ENCODE measurements around the gene ROR2.

Gene ROR2

GRCh38 chr9:91786132-91786896, 163.7 kb downstream of the ROR2 start:
- no peaks in the 10 kb centered on the region for H3K4me1 ChIP-seq (ENCODE audit: control insufficient read depth, insufficient read depth, low read length)
- H3K4me3 ChIP-seq (ENCODE audit: low read length), result no peak overlapping the region
- no peak overlapping the region for H3K9ac ChIP-seq (ENCODE audit: low read length)
- no peaks in the 10 kb centered on the region for H3K27me3 ChIP-seq (ENCODE audit: control insufficient read depth, insufficient read depth, low read length)
- no peaks in the 10 kb centered on the region for H3K9me3 ChIP-seq (ENCODE audit: control insufficient read depth, low read length)
- no peaks in the 10 kb centered on the region for H3K36me3 ChIP-seq (ENCODE audit: control insufficient read depth, insufficient read depth, low read length)

GRCh38 chr9:91785447-91785842, 164.6 kb downstream of the ROR2 start:
- H3K4me1 ChIP-seq (ENCODE audit: control insufficient read depth, insufficient read depth, low read length), result no peaks in the 10 kb centered on the region
- H3K9me3 ChIP-seq (ENCODE audit: control insufficient read depth, low read length), result no peaks in the 10 kb centered on the region
- no peaks in the 10 kb centered on the region for H3K36me3 ChIP-seq (ENCODE audit: control insufficient read depth, insufficient read depth, low read length)
- H3K9ac ChIP-seq (ENCODE audit: low read length), result no peak overlapping the region
- no peaks in the 10 kb centered on the region for H3K27me3 ChIP-seq (ENCODE audit: control insufficient read depth, insufficient read depth, low read length)
- no peak overlapping the region for H3K4me3 ChIP-seq (ENCODE audit: low read length)

- Histone ChIP-seq H3K4me1 (ENCODE audit: control insufficient read depth, insufficient read depth, low read length) (no peaks in the 10 kb centered on the region), H3K36me3 (ENCODE audit: control insufficient read depth, insufficient read depth, low read length) (no peaks in the 10 kb centered on the region), H3K9ac (ENCODE audit: low read length) (no peak overlapping the region), H3K27me3 (ENCODE audit: control insufficient read depth, insufficient read depth, low read length) (no peaks in the 10 kb centered on the region), H3K4me3 (ENCODE audit: low read length) (no peak overlapping the region), H3K9me3 (ENCODE audit: control insufficient read depth, low read length) (no peaks in the 10 kb centered on the region)
Measured at GRCh38 chr9:91784673-91785446, 165.2 kb downstream of the ROR2 start.

GRCh38 chr9:91783876-91784672, 166.0 kb downstream of the ROR2 start:
- H3K27me3 ChIP-seq (ENCODE audit: control insufficient read depth, insufficient read depth, low read length), result no peaks in the 10 kb centered on the region
- H3K9me3 ChIP-seq (ENCODE audit: control insufficient read depth, low read length), result no peaks in the 10 kb centered on the region
- H3K9ac ChIP-seq (ENCODE audit: low read length), result no peak overlapping the region
- H3K36me3 ChIP-seq (ENCODE audit: control insufficient read depth, insufficient read depth, low read length), result no peaks in the 10 kb centered on the region
- H3K4me1 ChIP-seq (ENCODE audit: control insufficient read depth, insufficient read depth, low read length), result no peaks in the 10 kb centered on the region
- H3K4me3 ChIP-seq (ENCODE audit: low read length), result no peak overlapping the region

- H3K9ac ChIP-seq (ENCODE audit: low read length), result no peak overlapping the region
- H3K4me1 ChIP-seq (ENCODE audit: control insufficient read depth, insufficient read depth, low read length), result no peaks in the 10 kb centered on the region
- H3K27me3 ChIP-seq (ENCODE audit: control insufficient read depth, insufficient read depth, low read length), result no peaks in the 10 kb centered on the region
- no peaks in the 10 kb centered on the region for H3K36me3 ChIP-seq (ENCODE audit: control insufficient read depth, insufficient read depth, low read length)
- H3K9me3 ChIP-seq (ENCODE audit: control insufficient read depth, low read length), result no peaks in the 10 kb centered on the region
- H3K4me3 ChIP-seq (ENCODE audit: low read length), result no peak overlapping the region
Measured at GRCh38 chr9:91783411-91783810, 166.6 kb downstream of the ROR2 start.

GRCh38 chr9:91782708-91783214, 167.3 kb downstream of the ROR2 start:
- Histone ChIP-seq H3K36me3 (ENCODE audit: control insufficient read depth, insufficient read depth, low read length) (no peaks in the 10 kb centered on the region), H3K4me3 (ENCODE audit: low read length) (no peak overlapping the region), H3K9ac (ENCODE audit: low read length) (no peak overlapping the region), H3K9me3 (ENCODE audit: control insufficient read depth, low read length) (no peaks in the 10 kb centered on the region), H3K4me1 (ENCODE audit: control insufficient read depth, insufficient read depth, low read length) (no peaks in the 10 kb centered on the region), H3K27me3 (ENCODE audit: control insufficient read depth, insufficient read depth, low read length) (no peaks in the 10 kb centered on the region)

- Histone ChIP-seq H3K36me3 (ENCODE audit: control insufficient read depth, insufficient read depth, low read length) (no peaks in the 10 kb centered on the region), H3K9me3 (ENCODE audit: control insufficient read depth, low read length) (no peaks in the 10 kb centered on the region), H3K9ac (ENCODE audit: low read length) (no peak overlapping the region), H3K4me3 (ENCODE audit: low read length) (no peak overlapping the region), H3K4me1 (ENCODE audit: control insufficient read depth, insufficient read depth, low read length) (no peaks in the 10 kb centered on the region), H3K27me3 (ENCODE audit: control insufficient read depth, insufficient read depth, low read length) (no peaks in the 10 kb centered on the region)
Measured at GRCh38 chr9:91781906-91782305, 168.1 kb downstream of the ROR2 start.

- no peaks in the 10 kb centered on the region for H3K4me1 ChIP-seq (ENCODE audit: control insufficient read depth, insufficient read depth, low read length)
- H3K36me3 ChIP-seq (ENCODE audit: control insufficient read depth, insufficient read depth, low read length), result no peaks in the 10 kb centered on the region
- H3K9me3 ChIP-seq (ENCODE audit: control insufficient read depth, low read length), result no peaks in the 10 kb centered on the region
- no peak overlapping the region for H3K4me3 ChIP-seq (ENCODE audit: low read length)
- H3K9ac ChIP-seq (ENCODE audit: low read length), result no peak overlapping the region
- no peaks in the 10 kb centered on the region for H3K27me3 ChIP-seq (ENCODE audit: control insufficient read depth, insufficient read depth, low read length)
Measured at GRCh38 chr9:91781116-91781515, 168.9 kb downstream of the ROR2 start.

GRCh38 chr9:91778031-91778430, 172.0 kb downstream of the ROR2 start:
- H3K4me1 ChIP-seq (ENCODE audit: control insufficient read depth, insufficient read depth, low read length), result no peaks in the 10 kb centered on the region
- H3K27me3 ChIP-seq (ENCODE audit: control insufficient read depth, insufficient read depth, low read length), result no peaks in the 10 kb centered on the region
- H3K9me3 ChIP-seq (ENCODE audit: control insufficient read depth, low read length), result no peaks in the 10 kb centered on the region
- H3K4me3 ChIP-seq (ENCODE audit: low read length), result no peak overlapping the region
- H3K36me3 ChIP-seq (ENCODE audit: control insufficient read depth, insufficient read depth, low read length), result no peaks in the 10 kb centered on the region
- H3K9ac ChIP-seq (ENCODE audit: low read length), result no peak overlapping the region

GRCh38 chr9:91777292-91777830, 172.7 kb downstream of the ROR2 start:
- no peak overlapping the region for H3K4me3 ChIP-seq (ENCODE audit: low read length)
- no peaks in the 10 kb centered on the region for H3K36me3 ChIP-seq (ENCODE audit: control insufficient read depth, insufficient read depth, low read length)
- no peaks in the 10 kb centered on the region for H3K9me3 ChIP-seq (ENCODE audit: control insufficient read depth, low read length)
- no peaks in the 10 kb centered on the region for H3K27me3 ChIP-seq (ENCODE audit: control insufficient read depth, insufficient read depth, low read length)
- no peak overlapping the region for H3K9ac ChIP-seq (ENCODE audit: low read length)
- no peaks in the 10 kb centered on the region for H3K4me1 ChIP-seq (ENCODE audit: control insufficient read depth, insufficient read depth, low read length)

- Histone ChIP-seq H3K4me1 (ENCODE audit: control insufficient read depth, insufficient read depth, low read length) (no peaks in the 10 kb centered on the region), H3K27me3 (ENCODE audit: control insufficient read depth, insufficient read depth, low read length) (no peaks in the 10 kb centered on the region), H3K36me3 (ENCODE audit: control insufficient read depth, insufficient read depth, low read length) (no peaks in the 10 kb centered on the region), H3K9ac (ENCODE audit: low read length) (no peak overlapping the region), H3K4me3 (ENCODE audit: low read length) (no peak overlapping the region), H3K9me3 (ENCODE audit: control insufficient read depth, low read length) (no peaks in the 10 kb centered on the region)
Measured at GRCh38 chr9:91776409-91777291, 173.4 kb downstream of the ROR2 start.
